Vagina (tissue), 2 donors: ENCODE data around the gene CXCL10.

ENCODE experiments used
- CTCF ChIP-seq, 3 experiments: fragments of 450-650 bp in 2 of 3; fragments of 200-600 bp in 1 of 3; sonication (generic) in 1 of 3; IDR thresholded peaks; one replicate each; pipeline ENCODE4 v1.5.1; 2017 to 2019; ENCODE audit warnings: antibody characterized with exemption in 3 of 3, mild to moderate bottlenecking in 2 of 3, moderate library complexity in 2 of 3
- POLR2A ChIP-seq, 2 donors: fragments of 450-650 bp; IDR thresholded peaks; one replicate each; pipeline ENCODE4 v1.6.1; 2017; ENCODE audit warnings: antibody characterized with exemption in 2 of 2, mild to moderate bottlenecking in 2 of 2, moderate library complexity in 2 of 2
- POLR2AphosphoS5 ChIP-seq, 2 donors: sonication (generic); formaldehyde crosslinking; IDR thresholded peaks; one replicate each; pipeline ENCODE4 v1.9.0; 2017; ENCODE audit warnings: antibody characterized with exemption in 2 of 2, mild to moderate bottlenecking in 2 of 2, low read depth in 1 of 2; ENCODE audit not compliant: insufficient read depth in 1 of 2

- TF ChIP-seq CTCF (IDR thresholded peaks at IDR 0.05) (no peak), POLR2A (IDR thresholded peaks at IDR 0.05) (no peak), POLR2AphosphoS5 (IDR thresholded peaks at IDR 0.05; ENCODE audit: insufficient read depth in 1 of 2, low read depth in 1 of 2) (no peak)
Measured at GRCh38 chr4:76013540-76013939, 9.8 kb downstream of the CXCL10 start.
